Astrocyte (in vitro differentiated cells and primary cell): ENCODE data around the gene OSCP1. TPM values are rescaled to one million over a fixed set of nuclear protein-coding genes. Genes with fewer than 3 reads are reported as not detected.

Experiments used
- DNase-seq: peaks from one replicate; pipeline ENCODE4 v3.0.0-alpha.2; 2010; ENCODE audit warnings: low read depth
- FAIRE-seq: peaks from 2 replicates; lab custom pipeline; 2011; peaks lifted over from hg19 to GRCh38; lab: Jason Lieb, UNC
- H2AFZ ChIP-seq: 2 replicates; pipeline ENCODE4 v1.6.0; 2012; ENCODE audit warnings: low read depth, low read length, inconsistent platforms
- H3K27ac ChIP-seq: 2 replicates; pipeline ENCODE4 v1.5.1; 2011; ENCODE audit warnings: low read depth, low read length, inconsistent platforms
- H3K27me3 ChIP-seq: 2 replicates; pipeline ENCODE4 v1.6.0; 2011; ENCODE audit warnings: low read length, inconsistent platforms; ENCODE audit not compliant: insufficient read depth
- H3K36me3 ChIP-seq: 2 replicates; pipeline ENCODE4 v1.5.1; 2011; ENCODE audit warnings: low read length, inconsistent platforms; ENCODE audit not compliant: insufficient read depth
- H3K4me1 ChIP-seq: 2 replicates; pipeline ENCODE4 v1.5.1; 2011; ENCODE audit warnings: low read length, inconsistent platforms; ENCODE audit not compliant: insufficient read depth
- H3K4me2 ChIP-seq: 2 replicates; pipeline ENCODE4 v1.6.0; 2012; ENCODE audit warnings: low read length, inconsistent platforms
- H3K4me3 ChIP-seq: 2 replicates; pipeline ENCODE4 v1.5.1; 2011; ENCODE audit warnings: low read depth, mild to moderate bottlenecking, low read length, inconsistent platforms; ENCODE audit not compliant: insufficient read depth
- H3K79me2 ChIP-seq: 2 replicates; pipeline ENCODE4 v1.6.0; 2012; ENCODE audit warnings: mild to moderate bottlenecking, low read length, inconsistent platforms; ENCODE audit not compliant: insufficient read depth
- H3K9ac ChIP-seq: 2 replicates; pipeline ENCODE4 v1.6.0; 2012; ENCODE audit warnings: mild to moderate bottlenecking, low read length, inconsistent platforms
- H3K9me3 ChIP-seq: 2 replicates; pipeline ENCODE4 v1.5.1; 2012; ENCODE audit warnings: low read depth, mild to moderate bottlenecking, low read length, inconsistent platforms; ENCODE audit not compliant: insufficient read depth
- H4K20me1 ChIP-seq: 2 replicates; pipeline ENCODE4 v1.6.0; 2012; ENCODE audit warnings: low read length, inconsistent platforms; ENCODE audit not compliant: insufficient read depth
- H3K27ac Mint-ChIP-seq: one replicate; pipeline ENCODE4 v1.8.0; 2021; ENCODE audit warnings: mild to moderate bottlenecking, mixed read lengths; ENCODE audit not compliant: unreplicated experiment
- H3K27me3 Mint-ChIP-seq: one replicate; pipeline ENCODE4 v1.8.0; 2021; ENCODE audit warnings: low read depth, mixed read lengths; ENCODE audit not compliant: unreplicated experiment
- H3K36me3 Mint-ChIP-seq: one replicate; pipeline ENCODE4 v1.8.0; 2021; ENCODE audit warnings: low read depth, mixed read lengths; ENCODE audit not compliant: unreplicated experiment
- H3K4me1 Mint-ChIP-seq: one replicate; pipeline ENCODE4 v1.8.0; 2021; ENCODE audit warnings: low read depth, mixed read lengths; ENCODE audit not compliant: unreplicated experiment
- H3K4me3 Mint-ChIP-seq: one replicate; pipeline ENCODE4 v1.8.0; 2021; ENCODE audit warnings: mild to moderate bottlenecking, moderate library complexity, mixed read lengths; ENCODE audit not compliant: unreplicated experiment
- H3K9me3 Mint-ChIP-seq: one replicate; pipeline ENCODE4 v1.8.0; 2021; ENCODE audit warnings: mild to moderate bottlenecking, mixed read lengths; ENCODE audit not compliant: unreplicated experiment
- CTCF ChIP-seq: IDR thresholded peaks from 2 replicates; pipeline ENCODE4 v1.5.1; 2011; ENCODE audit warnings: low read depth, mild to moderate bottlenecking, inconsistent platforms, low read length, moderate library complexity; ENCODE audit not compliant: insufficient read depth
- EZH2 ChIP-seq: IDR thresholded peaks from 2 replicates; pipeline ENCODE4 v1.6.1; 2012; ENCODE audit warnings: mild to moderate bottlenecking, low read length, inconsistent platforms; ENCODE audit not compliant: insufficient read depth
- total RNA-seq: library from RNA; stranded (reverse); gene quantifications from 2 replicates; pipeline ENCODE4 v1.2.1, GENCODE V29; 2021

Gene OSCP1
- total RNA-seq, 1 donor from 2014 or later: 6.3 TPM

- Histone ChIP-seq H3K9me3 (no peaks in the 10 kb centered on the region), H3K4me1 (peaks cover 28% of the 10 kb centered on the region), H3K27ac (no peak overlapping the region), H3K4me3 (no peak overlapping the region), H3K27me3 (no peaks in the 10 kb centered on the region), H2AFZ (no peak overlapping the region), H3K4me2 (peak overlapping the region; percentile 97), H3K36me3 (no peaks in the 10 kb centered on the region), H4K20me1 (peaks cover 66% of the 10 kb centered on the region), H3K79me2 (peaks cover 73% of the 10 kb centered on the region), H3K9ac (no peak overlapping the region)
- DNase-seq (no peak), FAIRE-seq (no peak)
- peak overlapping the region; percentile 68 for H3K27ac Mint-ChIP-seq
- TF ChIP-seq CTCF (no peak), EZH2 (no peak)
- H3K36me3 Mint-ChIP-seq: peaks cover 10% of the 10 kb centered on the region
- H3K27me3 Mint-ChIP-seq: no peaks in the 10 kb centered on the region
- H3K9me3 Mint-ChIP-seq: no peaks in the 10 kb centered on the region
- H3K4me3 Mint-ChIP-seq: peak overlapping the region; percentile 90
- peaks cover 31% of the 10 kb centered on the region for H3K4me1 Mint-ChIP-seq
These were observed 67.0 kb downstream of the OSCP1 start for GRCh38 chr1:36383240-36383639.

GRCh38 chr1:36382669-36383068 lies 67.6 kb downstream of the OSCP1 start:
- Histone ChIP-seq H3K4me2 (no peak overlapping the region), H3K27me3 (no peaks in the 10 kb centered on the region), H2AFZ (no peak overlapping the region), H3K4me1 (peaks cover 23% of the 10 kb centered on the region), H4K20me1 (peaks cover 72% of the 10 kb centered on the region), H3K9me3 (no peaks in the 10 kb centered on the region), H3K9ac (no peak overlapping the region), H3K27ac (no peak overlapping the region), H3K36me3 (no peaks in the 10 kb centered on the region), H3K4me3 (no peak overlapping the region), H3K79me2 (peaks cover 78% of the 10 kb centered on the region)
- Mint-ChIP-seq H3K9me3 (no peaks in the 10 kb centered on the region), H3K4me3 (peak overlapping the region; percentile 90), H3K4me1 (peaks cover 28% of the 10 kb centered on the region), H3K27ac (no peak overlapping the region), H3K27me3 (no peaks in the 10 kb centered on the region), H3K36me3 (peaks cover 10% of the 10 kb centered on the region)
- TF ChIP-seq EZH2: no peak
- TF ChIP-seq CTCF: no peak
- DNase-seq (no peak), FAIRE-seq (no peak)

- FAIRE-seq (no peak), DNase-seq (no peak)
- Histone ChIP-seq H2AFZ (no peak overlapping the region), H4K20me1 (peaks cover 75% of the 10 kb centered on the region), H3K4me1 (peaks cover 19% of the 10 kb centered on the region), H3K79me2 (peaks cover 83% of the 10 kb centered on the region), H3K27ac (no peak overlapping the region), H3K4me3 (no peak overlapping the region), H3K27me3 (no peaks in the 10 kb centered on the region), H3K9ac (no peak overlapping the region), H3K4me2 (no peak overlapping the region), H3K36me3 (no peaks in the 10 kb centered on the region), H3K9me3 (no peaks in the 10 kb centered on the region)
- H3K27ac Mint-ChIP-seq: no peak overlapping the region
- H3K4me1 Mint-ChIP-seq: peaks cover 24% of the 10 kb centered on the region
- no peaks in the 10 kb centered on the region for H3K9me3 Mint-ChIP-seq
- TF ChIP-seq CTCF: no peak
- no peak for TF ChIP-seq EZH2
- H3K27me3 Mint-ChIP-seq: no peaks in the 10 kb centered on the region
- peaks cover 11% of the 10 kb centered on the region for H3K36me3 Mint-ChIP-seq
- H3K4me3 Mint-ChIP-seq: peak overlapping the region; percentile 20
These were observed 68.0 kb downstream of the OSCP1 start for GRCh38 chr1:36382231-36382630.
